Measurements from ENCODE around the gene SNTG2. TPM values are rescaled to one million over a fixed set of nuclear protein-coding genes. Genes with fewer than 3 reads are reported as not detected.

SNTG2 gene
- total and polyA plus RNA-seq, 12 donors: 0.39 to 2.8 (median 1.0) TPM; not detected in 1

DNA sequence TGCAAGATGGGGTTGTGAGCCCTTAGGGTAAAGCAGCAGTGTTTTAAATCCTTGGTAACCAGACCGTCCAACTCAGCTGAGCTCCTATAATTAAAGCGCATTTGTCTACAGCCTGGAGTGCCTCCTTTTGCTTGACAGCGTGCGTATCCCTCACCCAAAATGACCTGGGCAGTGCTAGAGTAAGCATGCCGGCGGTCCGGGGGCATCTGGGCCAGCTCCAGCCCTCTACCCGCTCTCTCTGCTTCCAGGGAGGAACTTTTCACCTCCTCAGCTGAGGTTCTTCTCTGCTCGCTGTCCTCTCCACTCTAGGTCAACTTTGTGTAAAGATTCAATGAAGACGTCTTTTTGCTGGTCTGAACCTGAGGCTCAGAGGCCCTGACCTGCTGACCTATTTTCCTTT lies 360.2 kb downstream of the SNTG2 start:
- no peak overlapping the region for H3K4me3 ChIP-seq
- no peak overlapping the region for H3K27ac ChIP-seq
- H3K27me3 ChIP-seq: peaks cover 0 to 6% (median 0%) of the 10 kb centered on the region in 7 donors
- H3K36me3 ChIP-seq: no peaks in the 10 kb centered on the region
- no peaks in the 10 kb centered on the region for H3K9me3 ChIP-seq
- intact Hi-C loops (cut with DNase I): no loop called here
- WGBS, 2 donors: 90 to 91% methylated on average over 10 of the region's 10 CpGs
- TF ChIP-seq, protein P1, sequence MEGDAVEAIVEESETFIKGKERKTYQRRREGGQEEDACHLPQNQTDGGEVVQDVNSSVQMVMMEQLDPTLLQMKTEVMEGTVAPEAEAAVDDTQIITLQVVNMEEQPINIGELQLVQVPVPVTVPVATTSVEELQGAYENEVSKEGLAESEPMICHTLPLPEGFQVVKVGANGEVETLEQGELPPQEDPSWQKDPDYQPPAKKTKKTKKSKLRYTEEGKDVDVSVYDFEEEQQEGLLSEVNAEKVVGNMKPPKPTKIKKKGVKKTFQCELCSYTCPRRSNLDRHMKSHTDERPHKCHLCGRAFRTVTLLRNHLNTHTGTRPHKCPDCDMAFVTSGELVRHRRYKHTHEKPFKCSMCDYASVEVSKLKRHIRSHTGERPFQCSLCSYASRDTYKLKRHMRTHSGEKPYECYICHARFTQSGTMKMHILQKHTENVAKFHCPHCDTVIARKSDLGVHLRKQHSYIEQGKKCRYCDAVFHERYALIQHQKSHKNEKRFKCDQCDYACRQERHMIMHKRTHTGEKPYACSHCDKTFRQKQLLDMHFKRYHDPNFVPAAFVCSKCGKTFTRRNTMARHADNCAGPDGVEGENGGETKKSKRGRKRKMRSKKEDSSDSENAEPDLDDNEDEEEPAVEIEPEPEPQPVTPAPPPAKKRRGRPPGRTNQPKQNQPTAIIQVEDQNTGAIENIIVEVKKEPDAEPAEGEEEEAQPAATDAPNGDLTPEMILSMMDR (IDR thresholded peaks at IDR 0.05): no peak
- DNase-seq: no peak
- no peak for ATAC-seq
- H3K4me1 ChIP-seq: no peaks in the 10 kb centered on the region

DNA sequence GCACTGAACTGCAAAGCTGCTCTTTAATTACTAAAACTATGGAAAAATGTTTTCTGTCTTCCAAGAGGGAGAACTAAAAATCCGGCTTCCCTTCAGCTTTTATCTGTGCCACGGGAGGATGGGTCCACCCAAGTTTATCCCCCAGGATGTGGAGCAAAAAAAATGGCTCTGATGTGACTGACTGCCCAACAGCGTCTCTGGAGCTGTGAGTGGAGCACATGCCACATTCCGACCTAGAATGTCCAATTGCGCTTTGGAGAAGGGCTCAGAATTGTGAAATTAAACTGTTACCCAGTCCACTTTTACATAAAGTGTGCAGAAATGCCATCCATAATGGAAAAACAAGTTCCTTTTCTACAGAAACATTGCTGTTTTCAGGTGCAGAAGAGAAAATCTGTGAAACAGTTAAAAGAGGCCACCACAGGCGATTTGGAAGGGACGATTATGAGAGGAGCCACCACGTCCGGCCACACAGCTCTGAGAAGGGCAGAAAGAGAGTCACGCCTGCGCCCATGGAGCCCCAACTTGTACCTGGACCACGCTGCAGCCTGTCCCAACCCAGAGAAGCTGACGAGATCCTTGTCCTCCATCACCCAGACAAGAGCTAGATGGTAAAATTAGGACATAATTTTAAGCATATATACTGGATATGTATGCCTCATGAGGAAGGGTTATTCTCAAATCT lies 362.7 kb downstream of the SNTG2 start:
- intact Hi-C loops (cut with DNase I): no loop called here
- no peak overlapping the region for H3K4me3 ChIP-seq

DNA sequence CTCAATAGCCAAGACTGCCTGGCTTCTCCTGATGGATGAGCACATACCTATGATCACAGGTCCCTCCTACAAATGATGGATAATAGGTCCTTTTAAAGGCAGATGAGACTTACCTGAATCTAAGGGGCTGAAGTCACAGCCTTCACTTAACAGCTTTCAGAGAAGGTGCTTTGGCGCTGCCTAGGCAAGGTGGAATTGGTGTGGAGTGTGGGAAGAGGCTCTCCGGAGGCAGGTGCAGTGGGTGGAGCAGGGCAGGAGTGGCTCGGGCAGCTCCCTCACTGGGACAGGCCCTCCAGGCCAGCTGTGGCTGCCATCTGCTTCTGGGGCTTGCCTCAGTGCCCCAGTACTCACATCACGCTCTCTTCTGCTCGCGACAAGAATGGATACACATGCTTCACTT lies 363.6 kb downstream of the SNTG2 start:
- no peak for ATAC-seq
- no peaks in the 10 kb centered on the region for H3K4me1 ChIP-seq
- H3K27me3 ChIP-seq: peaks cover 0 to 8% (median 0%) of the 10 kb centered on the region in 7 donors
- TF ChIP-seq, protein P1 (IDR thresholded peaks at IDR 0.05): no peak
- WGBS, 2 donors: 87 to 91% methylated on average over 6 of the region's 6 CpGs
- H3K27ac ChIP-seq: no peak overlapping the region
- H3K36me3 ChIP-seq: no peaks in the 10 kb centered on the region
- no peaks in the 10 kb centered on the region for H3K9me3 ChIP-seq
- no peak for DNase-seq
- intact Hi-C loops (cut with DNase I): no loop called here
- H3K4me3 ChIP-seq: no peak overlapping the region

More for the DNA sequence above, 362.7 kb downstream of the SNTG2 start:
- no peak for DNase-seq
- no peaks in the 10 kb centered on the region for H3K36me3 ChIP-seq
- H3K27me3 ChIP-seq: peaks cover 0 to 8% (median 0%) of the 10 kb centered on the region in 7 donors
- H3K4me1 ChIP-seq: no peaks in the 10 kb centered on the region
- ATAC-seq: no peak
- H3K9me3 ChIP-seq: no peaks in the 10 kb centered on the region
- TF ChIP-seq, protein P1 (IDR thresholded peaks at IDR 0.05): no peak
- H3K27ac ChIP-seq: no peak overlapping the region
- WGBS, 2 donors: 84% methylated on average over 13 of the region's 13 CpGs

DNA sequence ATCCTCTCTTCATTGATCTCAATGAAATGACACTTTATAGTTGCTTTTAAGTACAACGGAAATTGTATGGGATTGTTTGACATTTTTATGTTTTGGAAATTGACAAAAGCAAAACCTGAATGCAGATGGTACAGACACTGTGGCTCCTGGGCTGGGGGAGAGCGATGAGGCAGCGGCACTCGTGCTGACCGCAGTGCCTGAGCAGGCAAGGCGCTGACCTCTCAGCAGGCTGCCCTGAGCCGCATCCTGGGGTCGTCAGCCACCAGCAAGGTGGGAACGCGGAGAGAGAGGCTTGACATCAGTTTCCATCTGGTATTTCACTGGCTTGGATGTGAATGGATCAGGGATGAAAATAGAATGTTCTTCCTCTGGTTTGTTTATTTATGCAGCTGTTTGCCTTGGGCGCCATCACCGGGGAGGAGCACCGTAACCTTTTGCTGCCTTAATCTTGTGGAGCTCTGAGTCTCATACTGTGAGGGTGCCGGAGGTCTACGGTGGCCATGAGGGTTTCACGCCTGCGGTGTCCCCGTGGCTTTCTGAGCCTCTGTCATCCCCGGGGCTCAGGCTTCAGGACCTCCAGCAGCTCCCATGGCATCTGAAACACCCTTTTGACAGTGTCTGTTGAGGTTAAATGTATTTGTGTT lies 367.8 kb downstream of the SNTG2 start:
- intact Hi-C loops (cut with DNase I): no loop called here
- no peak overlapping the region for H3K4me3 ChIP-seq
- ATAC-seq: no peak
- no peak for DNase-seq
- H3K27me3 ChIP-seq: peaks cover 0 to 13% (median 0%) of the 10 kb centered on the region in 7 donors
- H3K27ac ChIP-seq: no peak overlapping the region
- WGBS, 2 donors: 61 to 65% methylated on average over 19 of the region's 19 CpGs
- no peaks in the 10 kb centered on the region for H3K9me3 ChIP-seq
- H3K4me1 ChIP-seq: no peaks in the 10 kb centered on the region
- H3K36me3 ChIP-seq: no peaks in the 10 kb centered on the region
- TF ChIP-seq, protein P1 (IDR thresholded peaks at IDR 0.05): no peak
